ENCODE data around the gene BHLHA15.
"Not testable (repeated sequence)": the region's sequence is repeated elsewhere in the genome, so short reads cannot be mapped to it uniquely, and the experiment has no call there.

BHLHA15 gene

GRCh38 chr7:98206451-98207330 lies 4.5 kb upstream of the BHLHA15 start:
- no peak for DNase-seq (ENCODE audit: low spot score)

- no peak for DNase-seq (ENCODE audit: low spot score)
These were observed 1.9 kb upstream of the BHLHA15 start for GRCh38 chr7:98209166-98209920.

GRCh38 chr7:98210513-98211220 lies 572 bp upstream of the BHLHA15 start:
- DNase-seq (ENCODE audit: low spot score) = no peak

- no peak for DNase-seq (ENCODE audit: low spot score)
These were observed 665 bp downstream of the BHLHA15 start for GRCh38 chr7:98211676-98212531.

DNA sequence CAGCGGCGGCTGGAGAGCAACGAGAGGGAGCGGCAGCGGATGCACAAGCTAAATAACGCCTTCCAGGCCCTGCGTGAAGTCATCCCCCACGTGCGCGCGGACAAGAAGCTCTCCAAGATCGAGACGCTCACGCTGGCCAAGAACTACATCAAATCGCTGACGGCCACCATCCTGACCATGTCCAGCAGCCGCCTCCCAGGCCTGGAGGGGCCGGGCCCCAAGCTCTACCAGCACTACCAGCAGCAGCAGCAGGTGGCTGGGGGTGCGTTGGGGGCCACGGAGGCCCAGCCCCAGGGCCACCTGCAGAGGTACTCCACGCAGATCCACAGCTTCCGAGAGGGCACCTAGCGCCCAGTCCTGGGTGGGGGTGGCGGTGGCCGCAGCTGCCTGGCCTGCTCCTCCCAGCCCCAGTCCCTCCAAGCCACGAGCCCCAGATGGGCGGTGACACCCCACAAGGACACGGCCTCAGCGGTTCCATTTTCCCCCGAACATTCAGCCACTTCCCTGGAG lies 1.3 kb downstream of the BHLHA15 start:
- DNase-seq (ENCODE audit: low spot score) = no peak

DNA sequence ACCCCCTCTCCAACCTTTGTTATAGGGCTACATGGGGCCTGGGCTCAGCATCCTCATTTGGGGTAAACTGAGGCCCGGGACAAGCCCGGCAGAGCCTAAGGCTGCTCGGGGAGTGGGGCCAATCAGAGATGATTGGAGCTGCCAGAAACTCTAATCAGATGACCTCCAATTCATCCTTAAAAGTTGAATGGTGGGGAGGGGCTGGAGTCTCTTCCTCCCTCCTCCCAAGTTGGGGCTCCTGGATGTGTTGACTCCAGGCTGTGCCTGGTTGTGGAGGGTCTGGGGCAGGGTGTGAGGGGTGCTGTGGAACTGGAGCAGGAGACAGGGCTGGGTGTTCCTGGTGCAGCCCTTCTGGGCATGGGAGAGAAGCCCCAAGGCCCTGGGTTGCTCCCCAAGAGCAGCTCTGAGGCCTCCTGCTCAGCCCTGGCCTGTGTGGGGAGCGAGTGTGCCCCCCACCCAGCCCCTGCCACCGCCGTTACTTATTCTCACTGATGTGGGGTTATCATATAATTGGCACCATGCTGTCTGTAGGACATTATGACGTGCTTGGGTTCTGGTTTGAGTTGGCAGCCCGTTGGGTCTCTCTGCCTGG lies 2.2 kb downstream of the BHLHA15 start:
- DNase-seq (ENCODE audit: low spot score) = no peak

DNA sequence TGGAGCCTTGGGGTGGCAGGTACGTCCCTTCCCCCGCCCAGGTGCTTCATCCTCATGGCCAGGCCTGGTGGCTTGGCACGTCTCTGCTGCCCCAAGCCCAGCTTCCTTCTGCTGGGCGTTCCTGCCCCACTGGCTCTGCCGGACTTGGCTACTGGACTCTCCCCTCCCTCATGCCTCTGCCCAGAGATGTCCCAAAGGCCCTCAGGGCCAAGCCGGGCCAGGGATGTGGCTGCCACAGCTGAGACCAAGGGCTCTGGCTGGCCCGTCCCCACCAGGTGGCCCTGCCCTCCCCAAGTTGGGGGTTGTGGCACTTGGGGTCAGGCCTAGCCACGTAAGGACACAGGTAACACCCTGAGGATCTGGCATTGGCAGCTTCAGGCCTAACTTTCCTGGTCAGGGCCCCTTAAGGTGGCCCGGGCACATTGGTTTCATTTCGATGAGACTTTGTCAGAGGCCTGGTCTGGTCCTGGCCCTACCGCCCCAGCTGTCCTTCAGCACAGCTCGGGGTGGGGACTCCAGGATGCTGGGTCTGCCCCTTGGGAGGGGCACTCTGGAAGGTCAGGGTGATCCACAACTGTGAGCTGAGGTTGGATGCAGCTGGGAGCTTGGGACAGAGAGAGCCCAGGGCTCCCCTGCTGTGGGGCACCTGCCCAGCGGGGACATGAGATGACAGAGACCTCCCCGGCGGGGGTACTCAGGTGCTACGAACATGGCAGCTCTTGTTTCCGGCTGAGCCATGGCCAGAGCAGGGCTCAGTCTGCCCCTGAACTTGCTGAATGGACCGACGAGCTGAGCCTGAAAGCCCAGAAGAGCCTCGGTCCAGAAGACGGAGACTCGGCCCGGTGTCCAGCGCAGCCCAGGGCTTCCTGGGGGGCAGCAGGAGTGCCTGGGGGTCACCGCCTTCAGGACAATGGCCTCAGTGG lies 2.9 kb downstream of the BHLHA15 start:
- no peak for DNase-seq (ENCODE audit: low spot score)

DNA sequence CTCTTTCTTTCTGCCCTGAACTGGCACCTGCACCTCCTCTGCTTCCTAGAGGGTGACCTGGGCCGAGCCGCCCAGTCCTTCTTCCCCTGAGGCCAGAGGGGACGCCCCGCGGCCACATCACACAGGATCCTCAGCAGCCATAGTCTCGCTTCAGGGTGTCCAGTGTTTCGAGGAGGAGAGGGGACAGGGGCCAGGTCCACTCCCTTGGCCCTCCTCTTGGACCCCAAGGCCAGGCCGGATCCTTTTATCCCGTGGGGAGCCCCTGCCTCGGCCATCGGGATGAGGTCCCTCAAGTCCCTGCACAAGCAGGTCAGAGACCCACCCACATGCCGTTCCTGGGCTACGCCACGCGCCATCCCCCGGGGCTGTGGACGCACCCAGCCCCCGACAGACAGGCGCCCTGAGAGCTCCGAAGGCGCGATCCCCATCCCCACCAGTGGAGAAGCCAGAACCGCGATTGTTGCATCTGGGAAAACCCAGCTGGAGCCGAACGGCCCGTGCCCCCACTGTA lies 3.6 kb downstream of the BHLHA15 start:
- no peak for DNase-seq (ENCODE audit: low spot score)

- no peak for DNase-seq (ENCODE audit: low spot score)
These were observed 4.6 kb downstream of the BHLHA15 start for GRCh38 chr7:98215561-98216495.

GRCh38 chr7:98216941-98217622 lies 5.8 kb downstream of the BHLHA15 start:
- no peak for DNase-seq (ENCODE audit: low spot score)

DNA sequence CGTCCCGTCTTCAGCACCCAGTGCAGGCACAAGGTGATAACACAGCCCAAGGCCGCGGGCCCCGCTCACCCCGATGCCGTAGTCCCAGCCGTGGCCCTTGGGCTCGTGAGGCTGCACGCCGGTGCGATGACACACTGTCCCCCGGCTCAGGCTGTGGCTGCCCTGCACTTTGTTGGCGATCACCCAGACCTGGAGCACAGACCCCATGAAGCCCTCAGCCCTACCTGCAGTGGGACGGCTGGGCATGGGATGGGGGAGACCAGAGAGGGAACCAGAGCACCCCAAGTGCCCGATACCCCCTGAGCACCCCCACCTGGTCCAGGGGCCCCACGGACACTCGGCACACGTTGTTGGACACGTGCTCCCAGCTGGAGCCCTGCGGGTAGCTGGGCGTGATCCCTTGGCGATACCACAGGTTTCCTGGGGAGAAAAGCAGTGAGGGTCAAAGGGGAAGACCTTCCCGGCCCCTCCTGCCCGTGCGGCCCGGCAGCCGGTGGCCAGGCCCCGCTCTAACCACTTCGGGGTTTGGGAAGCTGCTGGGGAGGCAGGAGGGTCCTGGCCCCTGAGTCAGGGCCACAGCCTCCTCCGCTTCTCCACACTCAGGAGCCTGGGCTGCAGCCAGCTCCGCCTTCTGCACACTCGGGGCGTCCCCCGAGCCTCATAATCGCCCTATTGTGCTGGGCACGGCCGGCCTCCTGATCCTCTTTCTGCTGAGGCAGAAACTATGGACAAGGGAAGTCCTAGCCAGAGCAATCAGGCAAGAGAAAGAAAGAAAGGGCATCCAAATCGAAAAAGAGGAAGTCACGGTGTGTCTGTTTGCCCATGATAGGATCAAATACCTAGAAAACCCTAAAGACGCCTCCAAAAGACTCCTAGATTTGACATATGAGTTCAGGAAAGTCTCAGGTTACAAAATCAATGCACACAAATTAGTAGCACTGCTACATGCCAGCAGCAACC lies 6.7 kb downstream of the BHLHA15 start:
- no peak for DNase-seq (ENCODE audit: low spot score)

DNA sequence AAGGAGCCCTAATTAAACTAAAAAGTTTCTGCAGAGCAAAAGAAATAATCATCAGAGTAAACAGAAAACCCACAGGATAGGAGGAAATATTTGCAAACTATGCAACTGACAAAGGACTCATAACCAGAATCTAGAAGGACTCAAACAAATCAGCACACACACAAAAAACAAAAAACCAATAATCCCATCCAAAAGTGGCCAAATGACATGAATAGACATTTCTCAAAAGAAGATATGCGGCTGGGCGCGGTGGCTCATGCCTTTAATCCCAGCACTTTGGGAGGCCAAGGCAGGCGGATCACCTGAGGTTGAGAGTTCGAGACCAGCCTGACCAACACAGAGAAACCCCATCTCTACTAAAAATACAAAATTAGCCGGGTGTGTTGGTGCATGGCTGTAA lies 8.1 kb downstream of the BHLHA15 start:
- DNase-seq (ENCODE audit: low spot score) = not testable (repeated sequence)

GRCh38 chr7:98221611-98222532 lies 10.6 kb downstream of the BHLHA15 start:
- no peak for DNase-seq (ENCODE audit: low spot score)

GRCh38 chr7:98222533-98223195 lies 11.4 kb downstream of the BHLHA15 start:
- DNase-seq (ENCODE audit: low spot score) = no peak
